Medulla oblongata (tissue), 1 donor: ENCODE results near the gene FPR2.
"Not testable (repeated sequence)": the region's sequence is repeated elsewhere in the genome, so short reads cannot be mapped to it uniquely, and the experiment has no call there.

Experiments used
- DNase-seq: peaks from one replicate; pipeline ENCODE4 v3.0.0-alpha.2; 2015; ENCODE audit errors: extremely low spot score

FPR2 gene

GRCh38 chr19:51783372-51783771 lies 22.4 kb downstream of the FPR2 start:
- peak; percentile 35 for DNase-seq

- DNase-seq = no peak
Observed at GRCh38 chr19:51784109-51784785, 23.3 kb downstream of the FPR2 start.

GRCh38 chr19:51784922-51785690 lies 24.1 kb downstream of the FPR2 start:
- peak; percentile 81 for DNase-seq

- peak; percentile 60 for DNase-seq
Observed at GRCh38 chr19:51786646-51787494, 25.9 kb downstream of the FPR2 start.

GRCh38 chr19:51788029-51788428 lies 27.0 kb downstream of the FPR2 start:
- no peak for DNase-seq

- DNase-seq = no peak
Observed at GRCh38 chr19:51789061-51789795, 28.2 kb downstream of the FPR2 start.

- DNase-seq = no peak
Observed at GRCh38 chr19:51792932-51793331, 32.0 kb downstream of the FPR2 start.

GRCh38 chr19:51793994-51794393 lies 33.0 kb downstream of the FPR2 start:
- no peak for DNase-seq

- peak; percentile 27 for DNase-seq
Observed at GRCh38 chr19:51794885-51795490, 34.0 kb downstream of the FPR2 start, which contains the start of gene FPR3. TSS of gene FPR3 (plus strand) at chr19:51795157. CDS start at chr19:51823749, 28,592 bp downstream.

- DNase-seq = no peak
Observed at GRCh38 chr19:51796195-51796679, 35.3 kb downstream of the FPR2 start.

GRCh38 chr19:51797480-51797879 lies 36.5 kb downstream of the FPR2 start:
- no peak for DNase-seq

- no peak for DNase-seq
Observed at GRCh38 chr19:51798062-51798461, 37.1 kb downstream of the FPR2 start.

GRCh38 chr19:51799034-51799773 lies 38.2 kb downstream of the FPR2 start:
- DNase-seq = peak; percentile 78

- no peak for DNase-seq
Observed at GRCh38 chr19:51799774-51800472, 38.9 kb downstream of the FPR2 start.

GRCh38 chr19:51800473-51801244 lies 39.7 kb downstream of the FPR2 start:
- DNase-seq = no peak

- DNase-seq = no peak
Observed at GRCh38 chr19:51802775-51803174, 41.8 kb downstream of the FPR2 start.

- no peak for DNase-seq
Observed at GRCh38 chr19:51803519-51803918, 42.5 kb downstream of the FPR2 start.

GRCh38 chr19:51803967-51804366 lies 43.0 kb downstream of the FPR2 start:
- peak; percentile 52 for DNase-seq

GRCh38 chr19:51804789-51805188 lies 43.8 kb downstream of the FPR2 start:
- not testable (repeated sequence) for DNase-seq
